Chondrocyte (in vitro differentiated cells): ENCODE measurements around the gene CD19. TPM values are rescaled to one million over a fixed set of nuclear protein-coding genes. Genes with fewer than 3 reads are reported as not detected.

Experiments
- DNase-seq: peaks from one replicate; pipeline ENCODE4 v3.0.0; 2021; ENCODE audit warnings: mixed read lengths, low spot score
- H3K27ac Mint-ChIP-seq: one replicate; pipeline ENCODE4 v1.8.0; 2021; ENCODE audit warnings: mild to moderate bottlenecking, moderate library complexity, mixed read lengths; ENCODE audit not compliant: unreplicated experiment
- H3K27me3 Mint-ChIP-seq: 2 replicates; pipeline ENCODE4 v1.8.0; 2021; ENCODE audit warnings: low read depth, mixed read lengths
- H3K36me3 Mint-ChIP-seq: 2 replicates; pipeline ENCODE4 v1.8.0; 2021; ENCODE audit warnings: low read depth, mixed read lengths
- H3K4me1 Mint-ChIP-seq: 2 replicates; pipeline ENCODE4 v1.8.0; 2021; ENCODE audit warnings: low read depth, mild to moderate bottlenecking, mixed read lengths
- H3K4me3 Mint-ChIP-seq: one replicate; pipeline ENCODE4 v1.8.0; 2021; ENCODE audit warnings: mild to moderate bottlenecking, moderate library complexity, mixed read lengths; ENCODE audit not compliant: unreplicated experiment
- H3K9me3 Mint-ChIP-seq: 2 replicates; pipeline ENCODE4 v1.8.0; 2021; ENCODE audit warnings: low read depth, mixed read lengths
- total RNA-seq: library from RNA; stranded (reverse); gene quantifications from 3 replicates; pipeline ENCODE4 v1.2.1, GENCODE V29; 2021
- TF ChIP-seq, protein P1 (sequence below): fragments of 200-600 bp; sonication (generic); IDR thresholded peaks from 2 replicates; pipeline ENCODE4 v1.5.0; 2021; ENCODE audit warnings: antibody characterized with exemption, mild to moderate bottlenecking, moderate library complexity

CD19 gene
- total RNA-seq, 1 donor from 2014 or later: not detected

DNA sequence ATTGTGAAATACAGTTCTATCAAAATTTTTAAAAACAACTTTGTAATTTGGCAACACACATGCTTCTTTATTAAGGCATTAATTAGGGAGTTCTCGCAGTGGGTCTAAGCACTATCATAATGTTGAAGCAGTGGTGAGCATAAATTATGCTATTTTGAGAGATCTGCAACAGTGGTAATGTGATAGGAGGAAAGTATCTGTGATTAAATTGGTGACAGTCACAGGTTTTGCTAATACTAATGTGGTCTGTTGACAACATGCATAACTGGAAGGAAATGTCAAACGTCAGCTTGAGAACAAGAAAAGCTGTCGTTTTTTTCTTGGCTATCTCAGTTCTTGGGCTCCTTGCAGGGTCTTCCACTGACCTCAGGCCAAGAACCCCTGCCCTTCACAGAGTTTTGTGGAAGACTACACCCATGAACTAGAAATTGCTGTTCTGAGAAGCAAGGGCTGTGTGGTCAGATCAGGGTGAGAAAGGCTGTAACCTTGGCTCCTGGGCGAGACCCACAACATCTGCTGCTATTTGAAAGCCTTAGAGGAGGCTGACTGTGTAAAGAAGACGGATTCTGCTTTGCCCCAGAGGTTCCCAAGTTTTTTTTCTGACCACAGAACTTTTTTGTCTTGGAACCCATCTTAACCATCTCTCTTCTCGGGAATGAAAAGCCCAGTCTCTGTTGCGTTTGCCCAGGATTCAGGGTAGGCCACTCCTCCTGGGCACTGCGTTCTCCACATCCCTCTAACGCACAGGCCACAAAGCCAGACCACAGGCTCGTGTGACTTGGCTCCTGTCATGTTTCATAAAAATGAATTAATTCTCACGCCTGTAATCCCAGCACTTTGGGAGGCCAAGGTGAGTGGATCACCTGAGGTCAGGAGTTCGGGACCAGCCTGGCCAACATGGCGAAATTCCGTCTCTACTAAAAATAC is 39.5 kb upstream of the CD19 start:
- Mint-ChIP-seq H3K9me3 (no peaks in the 10 kb centered on the region), H3K36me3 (no peaks in the 10 kb centered on the region), H3K4me3 (no peak overlapping the region), H3K27me3 (no peaks in the 10 kb centered on the region), H3K27ac (no peak overlapping the region), H3K4me1 (no peaks in the 10 kb centered on the region)
- TF ChIP-seq, protein P1, sequence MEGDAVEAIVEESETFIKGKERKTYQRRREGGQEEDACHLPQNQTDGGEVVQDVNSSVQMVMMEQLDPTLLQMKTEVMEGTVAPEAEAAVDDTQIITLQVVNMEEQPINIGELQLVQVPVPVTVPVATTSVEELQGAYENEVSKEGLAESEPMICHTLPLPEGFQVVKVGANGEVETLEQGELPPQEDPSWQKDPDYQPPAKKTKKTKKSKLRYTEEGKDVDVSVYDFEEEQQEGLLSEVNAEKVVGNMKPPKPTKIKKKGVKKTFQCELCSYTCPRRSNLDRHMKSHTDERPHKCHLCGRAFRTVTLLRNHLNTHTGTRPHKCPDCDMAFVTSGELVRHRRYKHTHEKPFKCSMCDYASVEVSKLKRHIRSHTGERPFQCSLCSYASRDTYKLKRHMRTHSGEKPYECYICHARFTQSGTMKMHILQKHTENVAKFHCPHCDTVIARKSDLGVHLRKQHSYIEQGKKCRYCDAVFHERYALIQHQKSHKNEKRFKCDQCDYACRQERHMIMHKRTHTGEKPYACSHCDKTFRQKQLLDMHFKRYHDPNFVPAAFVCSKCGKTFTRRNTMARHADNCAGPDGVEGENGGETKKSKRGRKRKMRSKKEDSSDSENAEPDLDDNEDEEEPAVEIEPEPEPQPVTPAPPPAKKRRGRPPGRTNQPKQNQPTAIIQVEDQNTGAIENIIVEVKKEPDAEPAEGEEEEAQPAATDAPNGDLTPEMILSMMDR: no peak
- no peak for DNase-seq

DNA sequence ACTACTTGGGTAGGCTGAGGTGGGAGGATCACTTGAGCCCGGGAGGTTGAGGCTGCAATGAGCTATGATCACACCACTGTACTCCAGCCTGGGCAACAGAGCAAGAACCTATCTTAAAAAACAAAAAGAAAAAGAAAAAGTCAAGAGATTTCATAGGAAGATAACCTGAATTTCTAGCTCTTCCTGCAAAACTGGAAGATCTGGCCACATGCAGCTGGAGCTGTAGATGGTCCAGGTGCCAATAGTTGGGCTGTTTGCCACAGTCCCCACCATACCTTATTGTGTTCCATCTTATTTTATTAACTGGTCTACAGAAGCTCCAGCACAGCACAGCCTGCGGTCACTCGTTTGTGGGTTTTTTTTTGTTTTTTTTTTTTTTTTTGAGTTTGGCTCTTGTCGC is 38.5 kb upstream of the CD19 start:
- no peak for DNase-seq
- Mint-ChIP-seq H3K4me1 (no peaks in the 10 kb centered on the region), H3K27ac (no peak overlapping the region), H3K4me3 (no peak overlapping the region), H3K9me3 (no peaks in the 10 kb centered on the region), H3K36me3 (no peaks in the 10 kb centered on the region), H3K27me3 (no peaks in the 10 kb centered on the region)
- TF ChIP-seq, protein P1: no peak

DNA sequence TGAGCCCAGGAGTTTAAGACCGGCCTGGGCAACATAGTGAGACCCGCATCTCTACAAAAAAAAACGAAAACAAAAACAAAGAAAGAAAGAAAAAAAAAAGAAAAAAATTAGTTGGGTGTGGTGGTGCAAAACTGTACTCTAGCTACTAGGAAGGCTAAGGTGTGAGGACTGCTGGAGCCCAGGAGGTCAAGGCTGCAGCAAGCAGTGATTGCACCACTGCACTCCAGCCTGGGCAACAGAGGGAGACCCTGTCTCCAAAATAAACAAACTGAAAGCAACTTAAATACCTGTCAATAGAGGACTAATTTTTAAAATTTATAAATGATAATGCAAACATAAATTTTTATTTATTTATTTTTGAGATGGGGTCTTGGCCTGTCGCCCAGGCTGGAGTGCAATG is 36.2 kb upstream of the CD19 start:
- H3K36me3 Mint-ChIP-seq: no peaks in the 10 kb centered on the region
- H3K27me3 Mint-ChIP-seq: no peaks in the 10 kb centered on the region
- H3K9me3 Mint-ChIP-seq: no peaks in the 10 kb centered on the region
- TF ChIP-seq, protein P1: no peak
- H3K27ac Mint-ChIP-seq: no peak overlapping the region
- H3K4me3 Mint-ChIP-seq: no peak overlapping the region
- H3K4me1 Mint-ChIP-seq: no peaks in the 10 kb centered on the region
- no peak for DNase-seq

DNA sequence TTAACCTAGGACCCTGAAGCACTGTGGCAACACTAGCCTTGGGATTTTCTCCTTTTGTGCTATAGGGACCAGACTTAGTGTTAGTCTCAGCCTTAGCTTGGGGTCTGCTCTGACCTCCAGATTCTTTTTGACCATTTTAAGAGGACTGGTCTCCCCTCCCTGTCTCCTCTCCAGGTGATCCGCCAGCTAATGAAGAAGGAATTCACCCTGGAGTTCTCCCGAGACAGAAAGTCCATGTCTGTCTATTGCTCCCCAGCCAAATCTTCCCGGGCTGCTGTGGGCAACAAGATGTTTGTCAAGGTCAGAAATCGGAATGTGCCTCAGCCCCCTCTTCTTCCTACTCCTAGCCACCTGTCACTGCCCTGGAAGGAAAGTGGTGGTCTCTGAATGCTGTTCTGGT is 33.9 kb upstream of the CD19 start:
- TF ChIP-seq, protein P1: no peak
- no peaks in the 10 kb centered on the region for H3K27me3 Mint-ChIP-seq
- H3K4me3 Mint-ChIP-seq: no peak overlapping the region
- no peaks in the 10 kb centered on the region for H3K36me3 Mint-ChIP-seq
- no peaks in the 10 kb centered on the region for H3K4me1 Mint-ChIP-seq
- no peaks in the 10 kb centered on the region for H3K9me3 Mint-ChIP-seq
- DNase-seq: no peak
- H3K27ac Mint-ChIP-seq: no peak overlapping the region

DNA sequence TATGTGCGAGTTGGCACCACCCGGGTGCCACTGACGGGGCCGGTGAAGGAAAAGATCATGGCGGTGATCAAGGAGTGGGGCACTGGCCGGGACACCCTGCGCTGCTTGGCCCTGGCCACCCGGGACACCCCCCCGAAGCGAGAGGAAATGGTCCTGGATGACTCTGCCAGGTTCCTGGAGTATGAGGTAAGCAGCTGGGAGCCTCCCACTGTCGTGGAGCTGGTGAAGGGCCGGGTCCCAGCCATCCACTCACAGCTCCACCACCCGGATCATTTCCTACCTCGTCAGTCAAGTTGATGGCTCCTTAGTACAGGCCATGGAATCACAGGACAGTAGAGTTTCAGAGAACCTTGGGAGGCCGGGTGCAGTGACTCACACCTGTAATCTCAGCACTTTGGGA is 33.5 kb upstream of the CD19 start:
- Mint-ChIP-seq H3K9me3 (no peaks in the 10 kb centered on the region), H3K4me1 (no peaks in the 10 kb centered on the region), H3K36me3 (no peaks in the 10 kb centered on the region), H3K27me3 (no peaks in the 10 kb centered on the region), H3K4me3 (no peak overlapping the region), H3K27ac (no peak overlapping the region)
- DNase-seq: no peak
- TF ChIP-seq, protein P1: no peak
